Brain microvascular endothelial cell (primary cell): ENCODE data around the gene UBE2F.

ENCODE experiments used
- DNase-seq: peaks from one replicate; pipeline ENCODE4 v3.0.0-alpha.2; 2020
- H3K27ac ChIP-seq: fragments of 250-450 bp; sonication (Bioruptor Pico); 2 replicates; pipeline ENCODE4 v1.5.1; 2020; ENCODE audit warnings: mild to moderate bottlenecking, moderate library complexity
- H3K27me3 ChIP-seq: fragments of 250-450 bp; sonication (Bioruptor Pico); replicated peaks from 2 replicates; pipeline ENCODE4 v1.5.1; 2020; ENCODE audit warnings: mild to moderate bottlenecking
- H3K36me3 ChIP-seq: fragments of 250-450 bp; sonication (Bioruptor Pico); replicated peaks from 2 replicates; pipeline ENCODE4 v1.5.1; 2020; ENCODE audit warnings: mild to moderate bottlenecking
- H3K4me3 ChIP-seq: 2 replicates; pipeline ENCODE4 v1.5.1; 2011; ENCODE audit warnings: low read depth, mild to moderate bottlenecking, control low read depth, low read length, moderate library complexity
- CTCF ChIP-seq: IDR thresholded peaks from 2 replicates; pipeline ENCODE4 v1.5.1; 2011; ENCODE audit warnings: low read depth, mild to moderate bottlenecking, moderate library complexity, low read length, control low read depth, inconsistent platforms; ENCODE audit errors: missing control alignments
- in situ Hi-C: cut with HindIII; loops from 2 replicates; pipeline ENCODE4 v1.10.0; 2017; ENCODE audit warnings: low sequenced_read_pairs, low pct_ligation_motif_present

Gene UBE2F

GRCh38 chr2:237998530-237998929 is 31.7 kb downstream of the UBE2F start:
- in situ Hi-C loops = no loop called here
- Histone ChIP-seq H3K27ac (no peak overlapping the region), H3K4me3 (no peak overlapping the region), H3K36me3 (peaks cover 4% of the 10 kb centered on the region), H3K27me3 (no peaks in the 10 kb centered on the region)
- peak; percentile 11 for DNase-seq
- TF ChIP-seq CTCF = no peak

- in situ Hi-C loops = no loop called here
- Histone ChIP-seq H3K27me3 (no peaks in the 10 kb centered on the region), H3K27ac (no peak overlapping the region), H3K4me3 (no peak overlapping the region), H3K36me3 (no peaks in the 10 kb centered on the region)
- no peak for DNase-seq
- no peak for TF ChIP-seq CTCF
Observed at GRCh38 chr2:238003234-238004031, 36.6 kb downstream of the UBE2F start.

GRCh38 chr2:238004077-238004830 is 37.4 kb downstream of the UBE2F start:
- H3K27me3 ChIP-seq = no peaks in the 10 kb centered on the region
- in situ Hi-C loops = no loop called here
- DNase-seq = no peak
- no peaks in the 10 kb centered on the region for H3K36me3 ChIP-seq
- no peak overlapping the region for H3K27ac ChIP-seq
- H3K4me3 ChIP-seq = no peak overlapping the region
- no peak for TF ChIP-seq CTCF

GRCh38 chr2:238005528-238005927 is 38.7 kb downstream of the UBE2F start:
- DNase-seq = no peak
- Histone ChIP-seq H3K27me3 (no peaks in the 10 kb centered on the region), H3K27ac (no peak overlapping the region), H3K4me3 (no peak overlapping the region), H3K36me3 (no peaks in the 10 kb centered on the region)
- in situ Hi-C loops = no loop called here
- no peak for TF ChIP-seq CTCF

GRCh38 chr2:238006510-238006909 is 39.7 kb downstream of the UBE2F start:
- TF ChIP-seq CTCF = no peak
- no peaks in the 10 kb centered on the region for H3K27me3 ChIP-seq
- no peak overlapping the region for H3K4me3 ChIP-seq
- in situ Hi-C loops = no loop called here
- no peak for DNase-seq
- no peak overlapping the region for H3K27ac ChIP-seq
- no peaks in the 10 kb centered on the region for H3K36me3 ChIP-seq
